Neutrophil (primary cell): ENCODE results near the gene MCRIP1.
"Not testable (repeated sequence)": the region's sequence is repeated elsewhere in the genome, so short reads cannot be mapped to it uniquely, and the experiment has no call there.

ENCODE experiments used
- H3K27ac ChIP-seq: fragments of 200-600 bp; sonication (generic); 2 replicates; pipeline ENCODE4 v1.5.1; 2016; ENCODE audit warnings: mild to moderate bottlenecking, moderate library complexity
- H3K27me3 ChIP-seq: fragments of 200-600 bp; sonication (generic); 2 replicates; pipeline ENCODE4 v1.6.0; 2016; ENCODE audit warnings: mild to moderate bottlenecking
- H3K36me3 ChIP-seq: fragments of 200-600 bp; sonication (generic); 2 replicates; pipeline ENCODE4 v1.5.1; 2017
- H3K4me1 ChIP-seq, 2 experiments: fragments of 200-600 bp in 1 of 2; sonication (generic) in 1 of 2; 1 replicate in 1 of 2; 2 replicates in 1 of 2; pipeline versions ENCODE4 v1.5.1 to v1.6.1; 2013 to 2016; ENCODE audit warnings: low read depth in 1 of 2, low read length in 1 of 2, mild to moderate bottlenecking in 1 of 2, moderate library complexity in 1 of 2; ENCODE audit not compliant: control insufficient read depth in 1 of 2, insufficient read depth in 1 of 2
- H3K4me3 ChIP-seq, 2 experiments: fragments of 200-600 bp in 1 of 2; sonication (generic) in 1 of 2; 1 replicate in 1 of 2; 2 replicates in 1 of 2; pipeline ENCODE4 v1.5.1; 2013 to 2016; ENCODE audit warnings: low read depth in 1 of 2, low read length in 1 of 2, mild to moderate bottlenecking in 1 of 2, moderate library complexity in 1 of 2
- H3K9me3 ChIP-seq: fragments of 200-600 bp; sonication (generic); 2 replicates; pipeline ENCODE4 v1.5.1; 2016
- TF ChIP-seq, protein P1 (sequence below): fragments of 200-600 bp; sonication (generic); IDR thresholded peaks from 2 replicates; pipeline ENCODE4 v1.5.1; 2016; ENCODE audit warnings: antibody characterized with exemption

MCRIP1 gene

DNA sequence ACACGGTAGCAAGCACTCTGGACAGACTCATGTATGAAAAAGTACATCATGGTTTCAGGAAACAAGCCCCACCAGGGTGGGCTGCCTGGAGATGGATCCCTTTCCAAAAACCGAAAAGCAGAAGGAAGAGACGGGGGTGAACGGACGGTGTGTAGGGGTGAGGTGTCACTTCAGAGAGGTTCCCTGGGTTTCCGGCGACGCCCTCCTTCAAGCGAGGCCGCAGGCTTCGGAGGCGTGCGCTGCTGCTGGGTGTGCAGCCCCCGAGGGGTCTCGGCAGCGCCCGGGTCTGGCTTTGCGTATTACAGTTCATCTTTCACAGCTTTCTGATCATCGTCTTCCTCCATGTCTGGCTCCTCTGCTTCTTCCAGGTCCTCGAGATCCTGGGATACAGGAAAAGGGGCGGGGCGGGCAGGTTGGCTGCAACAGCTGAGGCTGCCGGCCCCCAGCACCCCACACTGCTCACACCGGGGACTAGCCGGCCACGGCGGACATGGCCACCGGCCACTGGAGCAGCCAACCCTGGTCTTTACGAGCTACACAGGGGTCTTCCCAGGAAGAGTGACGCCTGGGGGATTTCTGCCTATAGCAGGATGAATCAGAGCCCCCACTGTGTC, 10.7 kb upstream of the MCRIP1 start:
- TF ChIP-seq, protein P1, sequence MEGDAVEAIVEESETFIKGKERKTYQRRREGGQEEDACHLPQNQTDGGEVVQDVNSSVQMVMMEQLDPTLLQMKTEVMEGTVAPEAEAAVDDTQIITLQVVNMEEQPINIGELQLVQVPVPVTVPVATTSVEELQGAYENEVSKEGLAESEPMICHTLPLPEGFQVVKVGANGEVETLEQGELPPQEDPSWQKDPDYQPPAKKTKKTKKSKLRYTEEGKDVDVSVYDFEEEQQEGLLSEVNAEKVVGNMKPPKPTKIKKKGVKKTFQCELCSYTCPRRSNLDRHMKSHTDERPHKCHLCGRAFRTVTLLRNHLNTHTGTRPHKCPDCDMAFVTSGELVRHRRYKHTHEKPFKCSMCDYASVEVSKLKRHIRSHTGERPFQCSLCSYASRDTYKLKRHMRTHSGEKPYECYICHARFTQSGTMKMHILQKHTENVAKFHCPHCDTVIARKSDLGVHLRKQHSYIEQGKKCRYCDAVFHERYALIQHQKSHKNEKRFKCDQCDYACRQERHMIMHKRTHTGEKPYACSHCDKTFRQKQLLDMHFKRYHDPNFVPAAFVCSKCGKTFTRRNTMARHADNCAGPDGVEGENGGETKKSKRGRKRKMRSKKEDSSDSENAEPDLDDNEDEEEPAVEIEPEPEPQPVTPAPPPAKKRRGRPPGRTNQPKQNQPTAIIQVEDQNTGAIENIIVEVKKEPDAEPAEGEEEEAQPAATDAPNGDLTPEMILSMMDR, result no peak
- Histone ChIP-seq H3K4me1 (peaks cover 26 to 37% of the 10 kb centered on the region in 2 experiments), H3K36me3 (peaks cover 63% of the 10 kb centered on the region), H3K27ac (peak overlapping the region; percentile 33), H3K27me3 (no peaks in the 10 kb centered on the region), H3K9me3 (no peaks in the 10 kb centered on the region), H3K4me3 (no peak overlapping the region)

DNA sequence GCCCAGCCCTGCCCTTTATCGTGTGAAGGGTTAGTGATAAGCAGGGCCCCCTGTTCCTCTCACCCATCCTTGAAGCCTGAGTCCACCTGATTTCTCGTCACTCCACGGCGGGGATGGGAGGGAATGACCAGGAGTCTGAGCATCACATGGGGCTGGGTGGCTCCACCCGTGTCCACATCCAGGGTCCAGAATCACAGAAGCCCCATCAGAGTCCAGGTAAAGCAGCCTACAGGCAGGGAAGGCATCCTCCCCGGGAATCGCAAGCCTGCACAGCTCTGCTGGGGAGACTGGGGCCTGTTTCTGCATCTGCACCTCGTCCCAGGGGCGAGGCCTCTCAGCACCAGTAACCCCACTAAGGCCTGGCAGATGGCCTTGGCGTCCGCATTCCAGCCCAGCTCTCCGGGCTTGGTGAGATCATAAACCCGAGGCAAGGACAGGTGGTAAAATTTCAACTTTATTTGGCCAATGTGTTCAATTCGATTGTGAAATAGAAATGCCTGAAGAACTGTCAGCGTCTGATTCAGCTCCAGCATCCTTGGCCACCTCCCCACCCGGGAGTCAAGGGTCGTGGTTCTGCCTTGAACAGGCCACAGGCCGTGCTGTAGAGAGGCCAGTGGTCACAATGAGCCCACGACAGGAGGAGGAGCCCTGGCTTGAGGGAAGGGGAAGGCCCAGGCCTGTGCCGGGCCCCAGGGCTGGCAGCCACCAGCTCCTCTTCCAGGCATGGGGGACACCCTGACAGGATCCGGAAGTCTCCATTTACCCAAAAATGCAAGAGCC, 9.8 kb upstream of the MCRIP1 start:
- TF ChIP-seq, protein P1, result no peak
- H3K36me3 ChIP-seq, result peaks cover 58% of the 10 kb centered on the region
- H3K9me3 ChIP-seq, result no peaks in the 10 kb centered on the region
- peak overlapping the region; percentile 33 for H3K27ac ChIP-seq
- no peak overlapping the region for H3K4me3 ChIP-seq
- peaks cover 35 to 46% of the 10 kb centered on the region in 2 experiments for H3K4me1 ChIP-seq
- H3K27me3 ChIP-seq, result no peaks in the 10 kb centered on the region

DNA sequence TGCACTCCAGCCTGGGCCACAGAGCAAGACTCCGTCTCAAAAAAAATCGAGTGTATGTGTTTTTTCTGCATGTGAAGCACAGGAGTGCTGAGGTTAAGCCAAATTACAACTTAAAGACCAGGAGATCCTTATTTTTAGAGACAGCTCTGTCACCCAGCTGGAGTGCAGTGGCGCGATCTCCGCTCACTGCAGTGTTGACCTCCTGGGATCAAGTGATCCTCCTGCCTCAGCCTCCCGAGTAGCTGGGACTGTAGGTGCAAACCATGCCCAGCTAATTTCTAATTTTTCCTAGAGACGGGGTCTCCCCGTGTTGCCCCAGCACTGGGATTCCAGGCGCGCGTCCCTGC, 9.3 kb upstream of the MCRIP1 start:
- Histone ChIP-seq H3K4me3 (no peak overlapping the region), H3K36me3 (peaks cover 53% of the 10 kb centered on the region), H3K4me1 (peaks cover 41 to 51% of the 10 kb centered on the region in 2 experiments), H3K27ac (no peak overlapping the region), H3K9me3 (no peaks in the 10 kb centered on the region), H3K27me3 (no peaks in the 10 kb centered on the region)
- TF ChIP-seq, protein P1, result no peak

DNA sequence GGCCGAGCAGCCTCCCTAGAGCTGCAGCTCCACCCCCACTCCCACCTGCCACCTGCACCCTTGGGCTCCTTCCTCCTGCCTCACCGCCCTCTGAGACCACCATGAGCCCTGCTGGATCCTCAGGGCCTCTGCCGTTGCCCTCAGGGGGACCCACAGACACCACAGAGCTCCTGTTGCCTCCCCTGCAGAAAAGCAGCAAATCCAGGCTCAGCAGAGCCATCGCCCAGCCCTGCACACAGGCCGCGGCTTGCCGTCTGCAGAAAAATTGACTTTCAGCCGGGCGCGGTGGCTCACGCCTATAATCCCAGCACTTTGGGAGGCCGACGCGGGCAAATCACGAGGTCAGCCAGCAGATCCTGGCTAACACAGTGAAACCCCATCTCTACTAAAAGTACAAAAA, 8.8 kb upstream of the MCRIP1 start:
- TF ChIP-seq, protein P1, result no peak
- Histone ChIP-seq H3K27me3 (no peaks in the 10 kb centered on the region), H3K27ac (no peak overlapping the region), H3K36me3 (peaks cover 48% of the 10 kb centered on the region), H3K4me3 (no peak overlapping the region), H3K4me1 (peaks cover 46 to 56% of the 10 kb centered on the region in 2 experiments), H3K9me3 (no peaks in the 10 kb centered on the region)

DNA sequence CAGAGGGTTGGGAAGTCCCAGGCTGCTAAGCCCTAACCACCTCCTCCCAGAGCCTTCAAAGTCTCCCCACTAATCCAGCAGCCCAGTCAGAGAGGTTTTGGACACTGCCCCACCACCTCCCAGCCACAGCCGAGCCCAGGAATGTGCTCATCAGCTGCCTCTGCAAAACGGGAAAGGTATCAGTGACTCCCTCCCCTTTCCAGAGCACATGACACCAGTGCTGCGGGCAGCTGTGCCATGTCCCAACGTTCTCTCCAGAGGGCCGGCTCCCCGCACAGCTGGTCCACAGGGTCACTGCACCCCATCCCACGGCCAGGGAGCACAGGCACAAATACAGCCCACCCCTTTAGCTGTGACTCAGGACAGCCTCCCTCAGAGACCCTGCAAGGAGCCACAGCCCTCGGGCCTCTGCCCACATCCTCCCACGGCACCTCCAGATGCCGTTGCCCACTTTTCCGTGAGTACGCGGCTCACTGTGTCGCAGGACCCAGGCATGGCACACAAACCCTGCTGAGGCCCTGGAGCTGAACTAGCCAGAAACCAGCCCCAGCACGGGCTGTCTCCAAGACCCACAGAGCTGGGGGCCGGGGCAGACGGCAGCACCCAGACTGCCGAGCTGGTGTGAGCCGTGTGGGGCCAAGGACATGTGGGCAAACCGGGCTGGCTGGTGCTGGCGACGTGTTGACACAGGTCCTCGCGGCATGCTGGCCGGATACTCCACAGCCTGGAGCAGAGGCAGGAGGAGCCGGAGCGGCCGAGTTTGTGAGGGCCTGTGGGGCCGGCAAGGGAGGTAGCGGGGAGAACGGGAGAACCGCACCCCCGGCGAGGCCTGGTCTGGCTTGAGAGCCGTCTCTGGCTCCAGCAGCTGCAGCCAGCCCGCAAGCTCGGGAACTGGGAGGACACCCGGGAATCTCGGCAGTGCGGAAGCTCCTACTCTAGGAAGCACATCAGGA, 8.0 kb upstream of the MCRIP1 start:
- TF ChIP-seq, protein P1, result no peak
- H3K9me3 ChIP-seq, result no peaks in the 10 kb centered on the region
- peak overlapping the region in 1 of 2 experiments; percentile 24 for H3K4me3 ChIP-seq
- H3K27ac ChIP-seq, result peak overlapping the region; percentile 47
- peaks cover 41% of the 10 kb centered on the region for H3K36me3 ChIP-seq
- H3K27me3 ChIP-seq, result no peaks in the 10 kb centered on the region
- peaks cover 52 to 64% of the 10 kb centered on the region in 2 experiments for H3K4me1 ChIP-seq

DNA sequence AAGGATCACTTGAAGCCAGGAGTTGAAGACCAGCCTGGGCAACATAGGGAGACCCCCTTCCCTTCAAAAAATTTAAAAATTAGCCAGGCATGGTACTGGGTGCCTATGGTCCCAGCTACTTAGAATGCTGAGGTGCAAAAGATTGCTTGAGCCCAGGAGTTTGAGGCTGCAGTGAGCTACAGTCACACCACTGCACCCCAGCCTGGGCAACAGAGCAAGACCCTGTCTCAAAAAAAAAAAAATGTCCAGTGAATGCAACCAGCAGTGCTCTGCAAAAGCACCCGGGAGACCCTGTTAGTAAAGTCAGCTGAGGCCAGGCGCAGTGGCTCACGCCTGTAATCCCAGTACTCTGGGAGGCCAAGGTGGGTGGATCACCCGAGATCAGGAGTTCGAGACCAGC, 7.0 kb upstream of the MCRIP1 start:
- peaks cover 30% of the 10 kb centered on the region for H3K36me3 ChIP-seq
- peaks cover 57 to 68% of the 10 kb centered on the region in 2 experiments for H3K4me1 ChIP-seq
- not testable (repeated sequence) for H3K9me3 ChIP-seq, H3K27ac ChIP-seq, H3K27me3 ChIP-seq, H3K4me3 ChIP-seq
